ENCODE data around the gene SLC6A9.

The SLC6A9 gene

DNA sequence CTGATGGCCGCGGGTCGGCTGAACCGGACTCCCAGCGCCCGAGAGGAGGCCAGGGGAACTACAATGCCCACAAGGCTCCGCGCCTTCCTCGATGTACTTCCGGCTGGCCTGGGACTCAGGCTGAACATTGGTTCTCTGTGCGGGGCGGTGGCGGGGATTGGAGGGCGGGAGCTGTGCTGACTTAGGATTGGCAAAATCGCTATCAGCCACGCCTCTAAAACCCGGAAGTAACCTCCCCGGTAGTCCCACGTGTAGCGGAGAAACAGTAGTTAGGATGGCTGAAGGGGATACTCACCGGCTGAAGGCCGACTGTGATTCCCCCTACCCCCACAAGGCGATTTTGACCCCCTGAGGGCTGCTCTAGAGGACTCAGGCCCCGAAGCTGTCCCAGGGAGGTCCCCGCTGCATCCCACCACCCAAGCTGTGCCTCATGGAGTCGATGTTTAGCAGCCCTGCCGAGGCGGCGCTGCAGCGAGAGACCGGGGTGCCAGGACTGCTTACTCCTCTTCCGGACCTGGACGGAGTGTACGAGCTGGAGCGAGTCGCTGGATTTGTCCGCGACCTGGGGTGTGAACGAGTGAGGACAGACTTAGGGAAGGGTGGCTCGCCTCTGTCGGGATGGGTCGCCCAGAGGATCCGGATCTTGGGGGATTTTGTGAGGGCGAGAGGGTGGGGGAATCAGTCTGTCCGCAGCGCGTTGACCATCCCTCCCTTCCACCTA, 61.4 kb downstream of the SLC6A9 start, which contains the start of gene DPH2:
Gene DPH2, plus strand, starts transcription at position 265 of the 721 bp plus-strand sequence. Its CDS starts 166 bp downstream, at position 431.
- peak; percentile 95 for DNase-seq (ENCODE audit: low read depth, low spot score)

GRCh38 chr1:43969416-43969745, 61.9 kb downstream of the SLC6A9 start:
- DNase-seq (ENCODE audit: low read depth, low spot score): no peak

DNA sequence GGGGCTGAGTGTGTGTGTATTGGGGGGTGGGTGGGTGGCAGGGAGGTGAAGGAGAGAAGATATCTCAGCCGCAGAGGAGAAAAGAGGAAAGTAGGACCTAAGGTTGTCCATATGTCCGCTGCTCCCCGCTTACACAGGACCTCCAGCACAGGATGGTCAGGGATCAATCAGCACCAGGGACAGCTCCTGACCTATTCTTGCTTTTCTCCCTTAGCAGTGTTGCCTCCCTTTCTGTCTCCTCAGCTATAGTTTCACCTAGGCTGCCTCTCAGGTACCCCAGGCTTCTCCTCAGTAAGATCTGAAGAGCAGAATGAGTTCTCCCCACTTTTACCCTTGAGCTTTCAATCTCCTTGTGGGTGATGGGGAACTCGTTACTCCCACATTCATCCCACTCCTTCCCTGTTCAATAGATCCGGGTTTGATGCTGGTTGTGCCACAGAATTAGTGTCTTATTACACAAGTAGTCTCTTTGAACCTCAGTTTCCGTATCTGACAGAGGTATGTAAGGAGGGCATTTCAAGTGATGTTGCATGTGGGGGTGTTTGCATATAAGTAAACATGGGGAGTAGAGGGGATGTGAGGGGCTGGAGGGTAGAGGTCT, 62.8 kb downstream of the SLC6A9 start:
- DNase-seq (ENCODE audit: low read depth, low spot score): no peak

DNA sequence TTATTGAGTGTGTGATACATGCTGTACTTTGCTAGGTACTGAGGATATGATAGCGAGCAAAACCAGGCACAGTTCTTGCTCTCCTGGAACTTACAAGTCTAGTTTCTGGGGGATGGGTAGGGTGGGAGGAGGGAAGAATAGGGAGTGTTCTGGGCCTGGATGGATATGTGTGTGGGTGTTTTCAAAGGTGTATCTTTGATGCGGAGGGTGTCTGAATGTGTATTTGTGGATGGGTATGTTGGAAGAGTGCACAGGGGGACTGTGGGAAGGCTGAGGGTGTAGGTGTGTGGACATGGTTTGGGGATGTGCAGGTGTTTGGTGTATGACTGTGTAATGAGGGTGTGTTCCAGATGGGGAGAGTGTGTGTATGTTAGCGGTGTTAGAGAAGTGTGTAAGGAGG, 65.9 kb downstream of the SLC6A9 start:
- no peak for DNase-seq (ENCODE audit: low read depth, low spot score)

- DNase-seq (ENCODE audit: low read depth, low spot score): no peak
These were observed 67.4 kb downstream of the SLC6A9 start for GRCh38 chr1:43963890-43964289.

DNA sequence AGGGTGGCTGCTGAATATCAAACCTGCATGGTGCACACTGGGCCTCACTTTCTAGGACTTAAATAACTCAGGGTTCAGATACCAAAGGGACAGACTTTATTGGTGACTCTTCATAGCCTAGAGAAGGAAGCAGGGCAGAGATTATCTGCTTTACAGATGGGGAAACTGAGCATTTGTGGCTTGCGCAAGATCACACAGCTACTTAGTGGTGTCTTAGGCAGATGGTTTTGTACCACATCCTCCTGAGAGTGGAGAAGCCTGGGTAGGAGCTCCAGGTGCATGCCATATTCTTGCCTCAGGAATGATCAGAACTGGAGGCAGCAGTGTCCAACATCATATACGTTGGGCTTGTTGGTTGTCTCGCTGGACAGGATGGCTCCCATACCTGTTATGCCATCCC, 68.3 kb downstream of the SLC6A9 start:
- DNase-seq (ENCODE audit: low read depth, low spot score): no peak

DNA sequence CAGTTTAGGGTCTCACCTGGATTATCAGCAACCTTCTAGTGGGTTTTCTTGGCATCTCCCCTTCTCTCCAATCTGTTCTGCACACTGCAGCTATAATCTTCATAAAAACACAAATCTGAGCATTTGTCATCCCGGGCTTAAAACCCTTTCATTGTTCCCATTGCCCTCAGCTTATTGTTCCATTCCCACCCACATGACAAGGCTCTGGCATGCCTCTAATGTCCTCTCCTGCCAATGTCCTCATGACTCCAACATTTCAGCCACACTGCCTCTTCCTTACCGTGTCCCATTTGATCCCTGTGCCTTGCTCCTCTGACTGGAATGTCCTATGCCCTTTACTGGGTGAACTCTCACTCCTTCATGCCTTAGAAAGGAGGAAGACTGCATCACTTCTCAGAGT, 68.9 kb downstream of the SLC6A9 start:
- DNase-seq (ENCODE audit: low read depth, low spot score): no peak

DNA sequence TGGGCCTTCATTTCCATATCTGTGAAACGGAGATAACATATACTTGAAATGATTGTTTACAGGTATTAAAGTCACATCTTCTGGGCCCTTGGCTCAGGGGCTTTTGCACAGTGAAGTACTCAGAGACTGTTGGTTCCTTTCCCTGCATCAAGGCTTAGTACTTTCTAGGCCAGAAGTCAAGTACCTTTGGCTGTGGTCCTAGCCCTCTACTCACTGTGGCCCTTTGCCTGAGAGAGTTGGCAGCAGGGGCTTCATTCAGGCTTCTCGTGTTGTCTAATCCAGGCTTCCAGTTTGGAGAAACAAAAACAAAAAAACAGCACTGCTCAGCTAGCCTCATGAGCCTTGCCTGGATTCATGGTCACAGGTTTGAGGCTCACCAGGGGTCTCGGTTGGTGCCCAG, 69.6 kb downstream of the SLC6A9 start:
- DNase-seq (ENCODE audit: low read depth, low spot score): no peak

GRCh38 chr1:43960798-43961197, 70.5 kb downstream of the SLC6A9 start:
- DNase-seq (ENCODE audit: low read depth, low spot score): no peak

DNA sequence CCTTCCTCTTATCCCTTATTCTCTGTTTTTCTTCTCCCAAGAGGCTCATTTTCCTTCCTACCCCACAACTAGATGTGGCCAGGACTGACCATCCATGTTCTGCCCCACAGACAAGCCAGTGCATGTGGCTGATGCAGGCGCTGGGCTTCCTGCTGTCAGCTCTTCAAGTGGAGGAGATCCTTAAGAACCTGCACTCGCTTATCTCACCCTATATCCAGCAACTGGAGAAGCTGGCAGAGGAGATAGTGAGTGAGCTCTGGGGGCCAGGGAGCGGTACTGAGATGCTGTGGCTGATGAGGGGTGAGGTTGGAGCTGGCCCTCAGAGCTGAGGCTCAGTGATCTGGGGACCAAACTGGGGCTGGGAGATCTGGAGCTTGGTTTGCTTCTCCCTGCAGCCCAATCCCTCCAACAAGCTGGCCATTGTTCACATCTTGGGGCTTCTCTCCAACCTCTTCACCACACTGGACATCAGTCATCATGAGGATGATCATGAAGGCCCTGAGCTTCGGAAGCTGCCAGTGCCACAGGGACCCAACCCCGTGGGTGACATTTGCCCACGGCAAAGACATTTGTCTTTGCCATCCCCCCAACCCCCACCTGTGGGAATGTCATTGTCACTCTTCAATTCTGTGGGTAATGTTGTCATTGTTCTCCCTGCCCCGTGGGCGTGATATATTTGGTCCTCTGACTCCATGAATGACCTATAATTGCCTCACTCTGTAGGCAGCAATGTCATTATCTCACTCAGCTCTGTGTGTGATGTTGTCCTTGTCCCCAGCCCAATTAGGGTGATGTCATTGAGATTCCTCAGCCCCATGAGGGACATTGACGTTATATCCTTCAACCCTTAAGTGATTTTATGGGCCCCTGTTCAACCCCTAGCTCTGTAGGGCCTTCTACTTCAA, 72.7 kb downstream of the SLC6A9 start:
- DNase-seq (ENCODE audit: low read depth, low spot score): no peak

- no peak for DNase-seq (ENCODE audit: low read depth, low spot score)
These were observed 73.7 kb downstream of the SLC6A9 start for GRCh38 chr1:43957407-43958040.

DNA sequence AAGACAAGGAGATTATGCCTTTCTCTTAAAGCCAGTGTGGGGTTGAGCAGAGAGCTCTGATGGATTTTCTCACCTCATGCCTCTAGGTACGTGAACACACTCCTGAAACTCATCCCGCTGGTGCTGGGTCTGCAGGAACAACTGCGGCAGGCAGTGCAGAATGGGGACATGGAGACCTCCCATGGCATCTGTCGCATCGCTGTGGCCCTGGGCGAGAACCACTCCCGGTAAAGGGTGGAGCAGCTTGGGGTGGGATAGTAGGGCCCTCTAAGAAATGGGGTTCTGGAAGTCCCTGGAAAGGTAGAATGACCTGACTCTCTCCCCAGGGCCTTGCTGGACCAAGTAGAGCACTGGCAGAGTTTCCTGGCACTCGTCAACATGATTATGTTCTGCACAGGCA, 75.0 kb downstream of the SLC6A9 start:
- DNase-seq (ENCODE audit: low read depth, low spot score): no peak

DNA sequence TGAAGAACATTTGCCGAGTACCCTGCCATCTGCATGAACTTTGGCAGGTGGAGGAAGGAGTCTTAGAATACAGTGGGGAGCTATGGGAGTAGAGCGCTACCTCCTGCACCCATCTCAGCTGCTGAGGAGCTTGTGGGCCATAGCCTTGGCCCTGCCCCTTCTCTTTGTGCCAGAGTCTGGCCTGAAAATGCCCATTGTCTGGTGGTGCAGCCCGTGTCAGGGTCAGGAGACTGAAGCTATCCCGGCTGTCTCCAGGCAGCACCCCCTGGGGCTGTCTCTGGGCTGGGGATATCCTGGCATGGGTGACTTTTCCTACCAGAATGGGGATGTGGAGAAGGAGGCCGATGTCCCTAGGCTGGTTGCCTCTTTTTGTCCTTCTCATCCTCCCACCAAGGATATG, 77.2 kb downstream of the SLC6A9 start:
- no peak for DNase-seq (ENCODE audit: low read depth, low spot score)

DNA sequence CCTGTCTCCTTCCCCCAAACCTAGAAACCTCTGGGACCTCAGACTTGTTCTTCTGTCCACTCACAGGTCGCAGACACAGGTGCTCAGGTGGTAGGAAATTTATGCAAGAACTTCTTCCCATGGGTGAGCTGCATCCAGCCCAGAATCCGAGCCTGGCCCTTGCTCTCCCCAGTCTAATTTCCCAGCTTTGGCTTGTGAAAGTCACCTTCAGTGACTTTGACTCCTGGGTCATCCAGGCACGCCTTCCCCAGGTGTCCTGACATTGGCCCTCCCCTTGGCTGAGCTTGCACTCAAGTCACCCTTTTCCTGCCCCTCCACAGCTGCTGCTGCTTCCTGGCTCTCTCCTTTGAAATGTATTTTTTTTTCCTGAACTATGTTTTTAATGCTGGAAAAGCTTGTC, 77.9 kb downstream of the SLC6A9 start:
- DNase-seq (ENCODE audit: low read depth, low spot score): no peak

DNA sequence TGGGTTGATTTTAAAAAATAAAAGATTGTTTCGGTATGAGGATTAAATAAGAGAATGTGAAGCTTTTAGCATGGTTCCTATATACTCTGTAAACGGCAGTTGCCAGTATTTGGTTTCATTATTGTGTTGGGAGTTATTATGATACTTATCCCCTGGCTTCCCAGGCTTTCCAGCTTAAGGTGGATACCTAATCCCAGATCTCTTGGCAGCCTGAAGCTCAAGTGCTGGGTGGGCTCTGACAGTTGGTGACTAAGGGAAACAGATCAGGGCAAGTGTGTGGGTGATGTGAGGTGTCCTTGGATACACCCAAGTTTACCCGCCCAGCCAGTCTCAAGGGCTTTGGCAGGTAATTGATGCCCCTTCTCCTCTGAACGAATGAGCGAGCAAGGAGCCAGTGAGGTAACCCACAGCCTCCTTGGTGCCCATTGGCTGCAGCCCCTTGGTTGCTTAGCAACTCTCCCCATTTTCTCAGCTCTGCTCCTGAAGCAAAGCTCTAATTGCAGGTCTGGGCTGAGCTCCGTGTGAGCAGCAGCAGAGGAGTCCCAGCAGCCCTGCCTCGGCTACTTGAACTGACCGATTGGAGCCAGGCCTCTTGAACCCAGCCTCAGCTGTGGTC, 78.4 kb downstream of the SLC6A9 start:
- DNase-seq (ENCODE audit: low read depth, low spot score): no peak

- DNase-seq (ENCODE audit: low read depth, low spot score): no peak
These were observed 80.0 kb downstream of the SLC6A9 start for GRCh38 chr1:43951021-43951985.

GRCh38 chr1:43949678-43950077, 81.6 kb downstream of the SLC6A9 start:
- no peak for DNase-seq (ENCODE audit: low read depth, low spot score)

DNA sequence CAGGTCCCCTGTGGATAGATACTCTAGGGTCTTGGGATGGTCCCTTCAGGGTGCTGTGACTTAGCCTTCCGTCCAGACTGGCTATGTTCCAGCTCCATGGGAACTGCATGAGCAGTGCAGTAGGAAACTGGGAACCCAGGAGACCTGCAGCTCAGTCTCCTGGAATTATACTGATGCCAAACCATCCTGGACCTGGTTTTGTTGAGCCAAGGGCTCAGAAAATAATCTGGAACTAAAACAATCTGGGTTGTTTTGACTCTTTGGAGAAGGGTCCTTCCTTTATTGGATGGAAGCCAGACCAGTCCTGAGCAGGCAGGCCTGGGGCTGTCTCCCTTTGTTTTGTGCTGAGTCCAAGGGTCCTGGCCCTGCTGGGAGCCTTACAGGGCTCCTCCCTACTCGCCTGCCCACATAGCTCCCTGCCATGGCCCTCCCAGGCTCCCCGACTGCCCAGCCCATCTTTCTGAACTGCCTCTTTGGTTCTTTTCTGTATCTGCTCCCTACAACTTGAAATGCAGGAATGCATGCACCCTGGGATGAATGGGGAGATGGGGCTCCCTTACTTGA, 83.3 kb downstream of the SLC6A9 start:
- DNase-seq (ENCODE audit: low read depth, low spot score): no peak

DNA sequence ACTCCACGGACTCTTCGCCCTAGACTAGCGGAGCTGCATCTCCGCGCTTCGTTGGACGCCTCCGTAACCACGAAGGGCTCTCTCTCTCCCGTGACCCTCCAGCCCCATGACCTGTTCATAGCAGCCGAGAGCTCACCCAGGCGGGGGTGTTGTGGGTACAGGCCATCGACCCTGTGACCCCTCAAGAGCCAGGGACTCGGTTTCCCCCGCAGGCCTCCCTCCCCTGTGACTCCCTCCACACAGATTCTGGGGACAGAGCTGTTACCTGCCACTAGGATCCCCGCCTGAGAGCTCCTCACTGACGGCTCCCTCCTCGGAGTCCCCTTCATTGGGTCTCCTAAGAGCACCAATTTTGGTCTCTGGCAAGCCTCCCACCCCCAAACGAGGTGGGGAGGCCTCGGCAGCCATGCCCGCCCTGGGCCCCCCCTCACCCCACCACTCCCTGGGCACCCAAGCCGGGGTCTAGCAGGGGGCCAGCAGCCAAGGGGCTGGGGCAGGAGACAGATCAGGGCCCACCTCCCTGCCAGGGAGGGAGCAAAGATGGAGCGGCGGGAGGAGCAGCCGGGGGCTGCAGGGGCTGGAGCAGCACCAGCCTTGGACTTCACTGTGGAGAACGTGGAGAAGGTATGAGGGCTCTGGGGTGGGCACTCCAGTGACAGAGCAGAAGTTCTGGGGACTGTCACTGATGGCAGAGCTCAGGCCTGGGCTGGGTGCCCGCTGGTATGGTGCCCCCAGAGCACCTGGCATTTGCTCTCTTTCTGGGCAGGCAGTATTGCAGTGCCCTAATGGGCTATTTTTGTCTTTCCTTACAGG, 84.0 kb downstream of the SLC6A9 start:
- no peak for DNase-seq (ENCODE audit: low read depth, low spot score)
